ENCODE results near the gene KDSR. TPM values are rescaled to one million over a fixed set of nuclear protein-coding genes. Genes with fewer than 3 reads are reported as not detected.

KDSR gene
- total and polyA plus RNA-seq, 10 donors, result 5.7 to 42.2 (median 32.6) TPM

DNA sequence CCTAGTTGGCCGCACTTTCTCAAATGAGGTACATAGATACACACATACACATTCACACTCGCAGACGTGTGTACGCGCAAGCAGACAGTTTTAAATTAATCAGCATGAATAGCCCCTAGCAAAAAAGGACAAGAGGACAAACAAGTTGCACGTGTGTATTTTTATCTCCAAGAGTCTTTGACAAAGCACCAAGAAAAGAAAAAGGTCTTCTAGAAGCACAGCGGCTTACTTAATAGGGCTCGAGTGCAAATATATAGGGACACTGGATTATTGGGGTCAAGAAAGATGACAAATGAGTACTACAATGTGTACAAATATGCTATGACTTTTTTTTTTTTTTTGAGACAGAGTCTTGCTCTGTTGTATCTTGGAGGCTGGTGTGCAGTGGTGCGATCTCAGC is 45.7 kb downstream of the KDSR start:
- Histone ChIP-seq H3K9me3 (no peaks in the 10 kb centered on the region), H3K4me1 (peaks cover 18 to 60% (median 47%) of the 10 kb centered on the region in 6 donors), H3K4me3 (peak overlapping the region in 3 of 8 donors; percentile 80 to 94 (median 81)), H3K27me3 (replicated peaks in 1 of 7) (peaks cover 0 to 4% (median 0%) of the 10 kb centered on the region in 7 donors), H3K36me3 (no peaks in the 10 kb centered on the region), H3K27ac (peak overlapping the region in 5 of 8 donors; percentile 89 to 97 (median 93))
- WGBS, 5 donors, result 79 to 84% (median 82%) methylated on average over 9 of the region's 9 CpGs
- intact Hi-C loops (cut with DNase I; ENCODE audit: low total_unique reads), result loop anchor here (5.0 kb wide), 2 partner anchors 189 to 304 kb away; no protein-coding TSS in a partner anchor
- no peak for TF ChIP-seq POLR2AphosphoS5 (IDR thresholded peaks at IDR 0.05)
- TF ChIP-seq, protein P1, sequence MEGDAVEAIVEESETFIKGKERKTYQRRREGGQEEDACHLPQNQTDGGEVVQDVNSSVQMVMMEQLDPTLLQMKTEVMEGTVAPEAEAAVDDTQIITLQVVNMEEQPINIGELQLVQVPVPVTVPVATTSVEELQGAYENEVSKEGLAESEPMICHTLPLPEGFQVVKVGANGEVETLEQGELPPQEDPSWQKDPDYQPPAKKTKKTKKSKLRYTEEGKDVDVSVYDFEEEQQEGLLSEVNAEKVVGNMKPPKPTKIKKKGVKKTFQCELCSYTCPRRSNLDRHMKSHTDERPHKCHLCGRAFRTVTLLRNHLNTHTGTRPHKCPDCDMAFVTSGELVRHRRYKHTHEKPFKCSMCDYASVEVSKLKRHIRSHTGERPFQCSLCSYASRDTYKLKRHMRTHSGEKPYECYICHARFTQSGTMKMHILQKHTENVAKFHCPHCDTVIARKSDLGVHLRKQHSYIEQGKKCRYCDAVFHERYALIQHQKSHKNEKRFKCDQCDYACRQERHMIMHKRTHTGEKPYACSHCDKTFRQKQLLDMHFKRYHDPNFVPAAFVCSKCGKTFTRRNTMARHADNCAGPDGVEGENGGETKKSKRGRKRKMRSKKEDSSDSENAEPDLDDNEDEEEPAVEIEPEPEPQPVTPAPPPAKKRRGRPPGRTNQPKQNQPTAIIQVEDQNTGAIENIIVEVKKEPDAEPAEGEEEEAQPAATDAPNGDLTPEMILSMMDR (IDR thresholded peaks at IDR 0.05 in 8 of 11, conservative IDR thresholded peaks at IDR 0.05 in 3 of 11), result no peak
- no peak for DNase-seq

DNA sequence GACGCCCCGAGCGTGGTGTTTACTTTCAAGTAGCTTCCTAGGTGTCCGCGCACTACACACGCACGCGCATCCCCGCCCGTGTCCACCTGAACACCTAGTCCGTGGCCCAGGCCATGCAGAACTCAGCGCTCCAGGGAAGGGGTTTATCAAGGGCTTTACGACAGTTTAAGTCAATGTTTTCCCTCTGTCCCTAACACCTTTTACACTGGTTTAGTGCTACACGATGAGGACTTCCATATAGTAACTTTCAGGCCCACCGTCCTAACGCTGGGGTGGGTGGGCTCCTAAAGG is 46.1 kb downstream of the KDSR start:
- H3K9me3 ChIP-seq, result no peaks in the 10 kb centered on the region
- intact Hi-C loops (cut with DNase I; ENCODE audit: low total_unique reads), result loop anchor here (5.0 kb wide), 2 partner anchors 189 to 304 kb away; no protein-coding TSS in a partner anchor
- H3K36me3 ChIP-seq, result no peaks in the 10 kb centered on the region
- peak overlapping the region in 7 of 8 donors; percentile 70 to 97 (median 92) for H3K27ac ChIP-seq
- H3K4me1 ChIP-seq, result peaks cover 22 to 64% (median 50%) of the 10 kb centered on the region in 6 donors
- DNase-seq, result no peak
- H3K27me3 ChIP-seq (replicated peaks in 1 of 7), result peaks cover 0 to 4% (median 0%) of the 10 kb centered on the region in 7 donors
- WGBS, 5 donors, result 25 to 35% (median 32%) methylated on average over 15 to 16 of the region's 16 CpGs
- H3K4me3 ChIP-seq, result peak overlapping the region in 7 of 8 donors; percentile 24 to 94 (median 79)
- TF ChIP-seq POLR2AphosphoS5 (IDR thresholded peaks at IDR 0.05), result peak in 1 of 3 donors; percentile 4
- no peak for TF ChIP-seq POLR2A (IDR thresholded peaks at IDR 0.05)
- TF ChIP-seq, protein P1 (IDR thresholded peaks at IDR 0.05 in 8 of 11, conservative IDR thresholded peaks at IDR 0.05 in 3 of 11), result no peak

DNA sequence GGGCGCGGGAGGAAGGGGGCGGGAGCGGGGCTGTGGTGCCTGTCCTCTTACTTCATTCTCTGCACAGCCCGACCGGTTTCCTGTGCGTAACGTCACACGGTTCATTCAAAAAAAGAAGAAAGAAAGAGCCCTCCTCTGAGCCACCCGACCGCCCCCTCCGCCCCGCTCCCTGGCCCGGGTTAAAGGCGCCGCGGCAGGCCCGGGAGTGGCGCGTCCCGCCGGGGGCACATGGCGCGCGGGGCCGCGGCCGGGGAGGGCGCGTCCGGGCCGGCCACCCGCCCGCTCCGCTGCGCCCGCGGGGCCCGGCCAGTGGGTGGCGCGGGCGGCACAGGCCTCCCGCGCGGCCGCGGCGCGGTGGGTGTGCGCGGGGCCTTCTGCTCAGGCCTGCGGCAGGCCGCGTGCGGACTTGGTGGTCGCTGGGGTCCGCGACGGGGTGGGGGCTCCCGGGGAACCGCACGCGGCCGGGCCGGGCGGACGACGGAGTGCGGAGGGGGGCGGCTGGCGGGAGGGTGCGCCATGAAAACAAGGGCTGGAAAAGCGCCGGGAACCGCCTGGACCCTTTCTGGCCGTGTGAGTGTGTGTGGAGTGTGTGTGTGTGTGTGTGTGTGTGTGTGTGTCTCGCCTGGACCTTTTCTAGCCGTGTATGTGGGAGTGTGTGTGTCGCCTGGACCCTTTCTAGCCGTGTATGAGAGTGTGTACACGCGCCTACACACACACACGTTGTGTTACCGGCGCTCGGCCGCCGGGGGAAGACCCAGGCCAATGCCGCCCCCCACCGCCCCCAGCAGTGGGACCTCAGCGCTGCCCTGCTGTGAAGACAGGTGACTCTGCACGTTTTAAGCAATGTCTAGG is 46.7 kb downstream of the KDSR start:
- DNase-seq, result peak; percentile 91
- 0 to 1% (median 1%) methylated on average over 34 to 91 of the region's 92 CpGs for WGBS, 5 donors
- intact Hi-C loops (cut with DNase I; ENCODE audit: low total_unique reads), result loop anchor here (5.0 kb wide), 2 partner anchors 188 to 303 kb away; no protein-coding TSS in a partner anchor

More for the DNA sequence above, 46.7 kb downstream of the KDSR start:
- peak overlapping the region in 7 of 8 donors; percentile 70 to 97 (median 92) for H3K27ac ChIP-seq
- no peaks in the 10 kb centered on the region for H3K9me3 ChIP-seq
- H3K27me3 ChIP-seq (replicated peaks in 1 of 7), result peaks cover 0 to 4% (median 0%) of the 10 kb centered on the region in 7 donors
- H3K4me1 ChIP-seq, result peaks cover 26 to 69% (median 56%) of the 10 kb centered on the region in 6 donors
- no peaks in the 10 kb centered on the region for H3K36me3 ChIP-seq
- no peak for TF ChIP-seq POLR2A (IDR thresholded peaks at IDR 0.05)
- TF ChIP-seq, protein P1 (IDR thresholded peaks at IDR 0.05 in 8 of 11, conservative IDR thresholded peaks at IDR 0.05 in 3 of 11), result peak in 4 of 11 experiments; percentile 7 to 22 (median 16)
- peak; percentile 59 to 63 (median 61) for TF ChIP-seq POLR2AphosphoS5 (IDR thresholded peaks at IDR 0.05)
- H3K4me3 ChIP-seq, result peak overlapping the region in 7 of 8 donors; percentile 27 to 94 (median 79)
